Measurements from ENCODE around the gene PHLDB3.
"Not testable (repeated sequence)": the region's sequence is repeated elsewhere in the genome, so short reads cannot be mapped to it uniquely, and the experiment has no call there.

Gene PHLDB3

GRCh38 chr19:43504426-43505185 lies at the start of gene PHLDB3:
PHLDB3 (minus strand) TSS chr19:43504746; CDS start chr19:43504118, 628 bp downstream.
- TF ChIP-seq CTCF (conservative IDR thresholded peaks at IDR 0.05; ENCODE audit: low read depth, low read length) = no peak
- H3K4me3 ChIP-seq (ENCODE audit: low read depth, low read length) = peak within 1 kb of the TSS; percentile 87
- no peak for DNase-seq (ENCODE audit: low read depth)

GRCh38 chr19:43553656-43554055 lies 49.1 kb upstream of the PHLDB3 start:
- TF ChIP-seq CTCF (conservative IDR thresholded peaks at IDR 0.05; ENCODE audit: low read depth, low read length) = no peak
- no peak overlapping the region for H3K4me3 ChIP-seq (ENCODE audit: low read depth, low read length)
- no peak for DNase-seq (ENCODE audit: low read depth)

GRCh38 chr19:43552616-43553015 lies 48.1 kb upstream of the PHLDB3 start:
- DNase-seq (ENCODE audit: low read depth) = no peak
- no peak for TF ChIP-seq CTCF (conservative IDR thresholded peaks at IDR 0.05; ENCODE audit: low read depth, low read length)

GRCh38 chr19:43552198-43552450 lies 47.6 kb upstream of the PHLDB3 start:
- no peak for DNase-seq (ENCODE audit: low read depth)
- no peak overlapping the region for H3K4me3 ChIP-seq (ENCODE audit: low read depth, low read length)
- no peak for TF ChIP-seq CTCF (conservative IDR thresholded peaks at IDR 0.05; ENCODE audit: low read depth, low read length)

More at GRCh38 chr19:43552616-43553015, 48.1 kb upstream of the PHLDB3 start:
- no peak overlapping the region for H3K4me3 ChIP-seq (ENCODE audit: low read depth, low read length)

- H3K4me3 ChIP-seq (ENCODE audit: low read depth, low read length) = no peak overlapping the region
- TF ChIP-seq CTCF (conservative IDR thresholded peaks at IDR 0.05; ENCODE audit: low read depth, low read length) = no peak
- no peak for DNase-seq (ENCODE audit: low read depth)
Measured at GRCh38 chr19:43551399-43552197, 47.1 kb upstream of the PHLDB3 start.

GRCh38 chr19:43548706-43549105 lies 44.2 kb upstream of the PHLDB3 start:
- DNase-seq (ENCODE audit: low read depth) = no peak
- TF ChIP-seq CTCF (conservative IDR thresholded peaks at IDR 0.05; ENCODE audit: low read depth, low read length) = no peak
- no peak overlapping the region for H3K4me3 ChIP-seq (ENCODE audit: low read depth, low read length)

GRCh38 chr19:43547926-43548325 lies 43.4 kb upstream of the PHLDB3 start:
- DNase-seq (ENCODE audit: low read depth); H3K4me3 ChIP-seq (ENCODE audit: low read depth, low read length): not testable (repeated sequence)
